Karpas-422 (cell line): ENCODE measurements around the gene ITPK1. TPM values are rescaled to one million over a fixed set of nuclear protein-coding genes. Genes with fewer than 3 reads are reported as not detected.

ENCODE experiments used
- DNase-seq: peaks from one replicate; pipeline ENCODE4 v3.0.0-alpha.2; 2015
- H2AFZ ChIP-seq: fragments of 200-600 bp; sonication (generic); 2 replicates; pipeline ENCODE4 v1.6.1; 2014; ENCODE audit warnings: antibody characterized with exemption, low read length, mixed read lengths
- H3K27ac ChIP-seq: fragments of 200-600 bp; sonication (generic); 2 replicates; pipeline ENCODE4 v1.5.1; 2014; ENCODE audit warnings: mild to moderate bottlenecking, low read length, moderate library complexity
- H3K27me3 ChIP-seq: fragments of 200-600 bp; sonication (generic); 2 replicates; pipeline ENCODE4 v1.6.1; 2014; ENCODE audit warnings: low read length, mixed read lengths
- H3K36me3 ChIP-seq: fragments of 200-600 bp; sonication (generic); 2 replicates; pipeline ENCODE4 v1.6.1; 2014; ENCODE audit warnings: low read length, mixed read lengths; ENCODE audit not compliant: insufficient read depth
- H3K4me1 ChIP-seq: fragments of 200-600 bp; sonication (generic); 2 replicates; pipeline ENCODE4 v1.6.1; 2014; ENCODE audit warnings: mild to moderate bottlenecking, low read length, mixed read lengths
- H3K4me2 ChIP-seq: fragments of 200-600 bp; sonication (generic); 2 replicates; pipeline ENCODE4 v1.6.1; 2014; ENCODE audit warnings: low read length, low read depth, mild to moderate bottlenecking; ENCODE audit not compliant: poor library complexity, severe bottlenecking
- H3K4me3 ChIP-seq: fragments of 200-600 bp; sonication (generic); 2 replicates; pipeline ENCODE4 v1.5.1; 2014; ENCODE audit warnings: mild to moderate bottlenecking, antibody characterized with exemption, low read length, mixed read lengths
- H3K79me2 ChIP-seq: fragments of 200-600 bp; sonication (generic); 2 replicates; pipeline ENCODE4 v1.6.1; 2014; ENCODE audit warnings: mild to moderate bottlenecking, low read length, mixed read lengths
- H3K9ac ChIP-seq: fragments of 200-600 bp; sonication (generic); 2 replicates; pipeline ENCODE4 v1.6.0; 2014; ENCODE audit warnings: low read length
- H3K9me2 ChIP-seq: fragments of 200-600 bp; sonication (generic), shearing (Covaris generic); replicated peaks from 2 replicates; pipeline ENCODE4 v1.6.0; 2014; ENCODE audit warnings: mild to moderate bottlenecking, low read length, moderate library complexity; ENCODE audit not compliant: insufficient read depth
- H3K9me3 ChIP-seq: fragments of 300-700, 200-600 bp; sonication (generic); 2 replicates; pipeline ENCODE4 v1.6.1; 2014; ENCODE audit warnings: low read length, mixed read lengths
- H4K20me1 ChIP-seq: fragments of 200-600 bp; sonication (generic); 2 replicates; pipeline ENCODE4 v1.6.1; 2014; ENCODE audit warnings: mild to moderate bottlenecking, antibody characterized with exemption, low read length, low read depth; ENCODE audit not compliant: insufficient read depth
- total RNA-seq: library from RNA; depleted of rRNA; stranded (reverse); fragments of >200 nt; shearing (Covaris generic); gene quantifications from 2 replicates; pipeline ENCODE4 v1.2.3, GENCODE V29; 2014; ENCODE audit warnings: low replicate concordance

ITPK1 gene
- total RNA-seq, 1 experiment from 2014 or later: 6.3 TPM

GRCh38 chr14:92938235-92938875 lies 177.4 kb downstream of the ITPK1 start:
- no peaks in the 10 kb centered on the region for H3K4me1 ChIP-seq
- H3K4me2 ChIP-seq: no peak overlapping the region
- H3K27me3 ChIP-seq: no peaks in the 10 kb centered on the region
- no peaks in the 10 kb centered on the region for H4K20me1 ChIP-seq
- no peaks in the 10 kb centered on the region for H3K9me2 ChIP-seq
- H2AFZ ChIP-seq: no peak overlapping the region
- no peaks in the 10 kb centered on the region for H3K79me2 ChIP-seq
- no peaks in the 10 kb centered on the region for H3K9me3 ChIP-seq
- no peaks in the 10 kb centered on the region for H3K36me3 ChIP-seq
- H3K4me3 ChIP-seq: no peak overlapping the region
- DNase-seq: no peak
- no peak overlapping the region for H3K27ac ChIP-seq
- no peak overlapping the region for H3K9ac ChIP-seq

GRCh38 chr14:92937051-92937937 lies 178.4 kb downstream of the ITPK1 start:
- Histone ChIP-seq H3K9me2 (no peaks in the 10 kb centered on the region), H3K4me3 (no peak overlapping the region), H3K9ac (no peak overlapping the region), H3K4me1 (no peaks in the 10 kb centered on the region), H3K4me2 (no peak overlapping the region), H3K9me3 (no peaks in the 10 kb centered on the region), H3K36me3 (no peaks in the 10 kb centered on the region), H4K20me1 (no peaks in the 10 kb centered on the region), H2AFZ (no peak overlapping the region), H3K27ac (no peak overlapping the region), H3K27me3 (no peaks in the 10 kb centered on the region), H3K79me2 (no peaks in the 10 kb centered on the region)
- DNase-seq: no peak

DNA sequence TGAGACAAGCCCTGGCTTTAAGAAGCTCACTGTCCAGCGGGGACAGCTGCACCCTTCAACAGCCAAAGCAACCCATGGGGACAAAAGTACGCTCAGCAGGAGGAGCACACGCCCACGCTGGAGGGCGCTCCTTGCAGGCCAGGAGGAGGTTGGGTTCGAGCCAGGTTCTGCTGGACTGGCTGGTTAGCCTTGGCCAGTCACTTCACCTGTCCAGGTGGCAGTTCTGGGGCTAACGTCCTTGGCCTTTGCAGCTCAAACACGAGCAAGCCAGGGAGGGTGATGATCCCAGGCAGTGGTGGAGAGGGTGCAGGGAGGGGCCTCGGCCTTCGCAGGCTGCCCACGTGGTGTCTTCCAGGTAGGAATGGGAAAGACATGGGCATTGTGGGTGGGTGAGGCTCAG lies 179.6 kb downstream of the ITPK1 start:
- H3K4me1 ChIP-seq: no peaks in the 10 kb centered on the region

DNA sequence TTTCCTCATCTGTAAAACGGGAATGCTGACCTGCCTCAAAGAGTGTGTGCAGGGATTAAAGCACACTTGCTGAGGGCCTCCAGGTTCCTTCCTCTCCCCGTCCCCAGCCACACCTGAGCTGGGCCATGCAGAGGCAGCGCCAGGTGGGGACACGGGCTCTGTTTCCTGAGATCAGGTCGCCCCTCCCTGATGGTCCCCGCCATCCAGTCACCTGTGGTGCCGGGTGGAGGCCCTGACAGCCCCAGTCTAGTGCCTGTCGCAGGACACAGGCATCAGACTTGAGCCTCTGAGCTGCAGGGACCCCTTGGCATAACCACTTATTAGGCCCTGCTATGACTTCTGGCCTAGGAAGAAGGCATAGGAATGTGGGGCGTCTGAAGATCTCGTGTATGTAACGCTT lies 180.3 kb downstream of the ITPK1 start:
- H3K4me1 ChIP-seq: no peaks in the 10 kb centered on the region
- no peaks in the 10 kb centered on the region for H3K9me3 ChIP-seq
- DNase-seq: no peak
- H3K9ac ChIP-seq: no peak overlapping the region
- no peak overlapping the region for H2AFZ ChIP-seq
- H3K36me3 ChIP-seq: no peaks in the 10 kb centered on the region
- H3K9me2 ChIP-seq: no peaks in the 10 kb centered on the region
- H4K20me1 ChIP-seq: no peaks in the 10 kb centered on the region
- no peak overlapping the region for H3K27ac ChIP-seq
- H3K79me2 ChIP-seq: no peaks in the 10 kb centered on the region
- no peak overlapping the region for H3K4me2 ChIP-seq
- no peak overlapping the region for H3K4me3 ChIP-seq
- H3K27me3 ChIP-seq: no peaks in the 10 kb centered on the region

More for the DNA sequence above, 179.6 kb downstream of the ITPK1 start:
- no peaks in the 10 kb centered on the region for H3K27me3 ChIP-seq
- no peak overlapping the region for H2AFZ ChIP-seq
- no peak overlapping the region for H3K4me2 ChIP-seq
- no peaks in the 10 kb centered on the region for H3K9me2 ChIP-seq
- H3K36me3 ChIP-seq: no peaks in the 10 kb centered on the region
- H4K20me1 ChIP-seq: no peaks in the 10 kb centered on the region
- no peak overlapping the region for H3K9ac ChIP-seq
- no peak overlapping the region for H3K27ac ChIP-seq
- H3K9me3 ChIP-seq: no peaks in the 10 kb centered on the region
- no peak for DNase-seq
- no peak overlapping the region for H3K4me3 ChIP-seq
- no peaks in the 10 kb centered on the region for H3K79me2 ChIP-seq

GRCh38 chr14:92934196-92935085 lies 181.3 kb downstream of the ITPK1 start:
- Histone ChIP-seq H3K36me3 (no peaks in the 10 kb centered on the region), H3K4me1 (no peaks in the 10 kb centered on the region), H3K4me2 (no peak overlapping the region), H3K9me3 (no peaks in the 10 kb centered on the region), H3K27ac (no peak overlapping the region), H2AFZ (no peak overlapping the region), H3K27me3 (no peaks in the 10 kb centered on the region), H3K79me2 (no peaks in the 10 kb centered on the region), H4K20me1 (no peaks in the 10 kb centered on the region), H3K4me3 (no peak overlapping the region), H3K9ac (no peak overlapping the region), H3K9me2 (no peaks in the 10 kb centered on the region)
- DNase-seq: no peak

DNA sequence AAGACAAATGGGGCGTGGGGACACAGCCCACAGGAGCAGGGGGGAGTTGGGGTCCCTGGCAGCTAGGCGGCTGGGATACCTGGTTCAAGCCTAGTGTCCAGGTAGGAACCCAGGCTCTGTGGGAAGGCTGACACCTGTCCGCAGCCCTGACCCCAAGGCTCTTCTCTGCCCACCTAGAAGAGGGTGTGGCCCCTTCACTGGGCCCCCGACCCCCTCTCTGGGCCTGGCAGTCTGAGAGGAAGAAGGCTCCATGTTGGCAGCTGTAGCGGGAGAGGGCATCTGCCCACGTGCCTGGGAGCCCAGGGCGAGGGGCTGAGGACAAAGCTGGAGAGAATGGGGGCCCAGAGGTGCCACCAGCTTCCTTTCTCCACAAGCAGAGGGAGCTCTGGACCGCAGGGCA lies 182.2 kb downstream of the ITPK1 start:
- H3K9ac ChIP-seq: no peak overlapping the region
- no peaks in the 10 kb centered on the region for H3K36me3 ChIP-seq
- H3K27ac ChIP-seq: no peak overlapping the region
- H3K9me3 ChIP-seq: no peaks in the 10 kb centered on the region
- H2AFZ ChIP-seq: no peak overlapping the region
- no peaks in the 10 kb centered on the region for H4K20me1 ChIP-seq
- no peak for DNase-seq
- H3K79me2 ChIP-seq: no peaks in the 10 kb centered on the region
- H3K9me2 ChIP-seq: no peaks in the 10 kb centered on the region
- H3K4me2 ChIP-seq: no peak overlapping the region
- H3K4me3 ChIP-seq: no peak overlapping the region
- H3K27me3 ChIP-seq: no peaks in the 10 kb centered on the region
- H3K4me1 ChIP-seq: no peaks in the 10 kb centered on the region

- no peaks in the 10 kb centered on the region for H4K20me1 ChIP-seq
- H3K4me3 ChIP-seq: no peak overlapping the region
- no peaks in the 10 kb centered on the region for H3K9me3 ChIP-seq
- H2AFZ ChIP-seq: no peak overlapping the region
- no peaks in the 10 kb centered on the region for H3K4me1 ChIP-seq
- H3K27ac ChIP-seq: no peak overlapping the region
- no peak for DNase-seq
- H3K9ac ChIP-seq: no peak overlapping the region
- H3K4me2 ChIP-seq: no peak overlapping the region
- H3K36me3 ChIP-seq: no peaks in the 10 kb centered on the region
- H3K79me2 ChIP-seq: no peaks in the 10 kb centered on the region
- no peaks in the 10 kb centered on the region for H3K27me3 ChIP-seq
- no peaks in the 10 kb centered on the region for H3K9me2 ChIP-seq
These were observed 183.0 kb downstream of the ITPK1 start for GRCh38 chr14:92932448-92933395.
